HepG2 (cell line): ENCODE results near the gene HEXD. TPM values are rescaled to one million over a fixed set of nuclear protein-coding genes. Genes with fewer than 3 reads are reported as not detected.
A peak's percentile ranks its signal among the peaks of the same experiment; 100 is the strongest.

Source experiments
- GATAD2A ChIP-seq: IDR thresholded peaks from 2 replicates; pipeline ENCODE4 v1.6.1; 2016
- KAT8 ChIP-seq: IDR thresholded peaks from 2 replicates; pipeline ENCODE4 v1.6.1; 2016; ENCODE audit warnings: missing genetic modification reagents, missing compliant biosample characterization
- NFE2L1 ChIP-seq: sonication (generic); formaldehyde crosslinking; IDR thresholded peaks from 2 replicates; pipeline ENCODE4 v1.4.0; 2020; ENCODE audit warnings: missing genetic modification reagents, mild to moderate bottlenecking, borderline replicate concordance
- SMC3 ChIP-seq: IDR thresholded peaks from 2 replicates; pipeline ENCODE4 v1.6.1; 2011; ENCODE audit warnings: low read length, improper control_type of control experiment
- TAF15 ChIP-seq: fragments of 200-400 bp; formaldehyde crosslinking; IDR thresholded peaks from one replicate; pipeline ENCODE4 v1.6.1; 2018; ENCODE audit warnings: mild to moderate bottlenecking, low read depth, low read length; ENCODE audit not compliant: poor library complexity, severe bottlenecking
- ZNF224 ChIP-seq: sonication (generic); formaldehyde crosslinking; IDR thresholded peaks from 2 replicates; pipeline ENCODE4 v1.5.0; 2020; ENCODE audit warnings: mild to moderate bottlenecking, missing genetic modification reagents
- ZNF253 ChIP-seq: sonication (generic); formaldehyde crosslinking; IDR thresholded peaks from 2 replicates; pipeline ENCODE4 v1.8.0; 2022; ENCODE audit warnings: mild to moderate bottlenecking, missing genetic modification reagents, borderline replicate concordance
- ZNF383 ChIP-seq: sonication (generic); formaldehyde crosslinking; IDR thresholded peaks from 2 replicates; pipeline ENCODE4 v1.4.0; 2020; ENCODE audit warnings: missing genetic modification reagents, mild to moderate bottlenecking, borderline replicate concordance
- ZNF569 ChIP-seq: sonication (generic); formaldehyde crosslinking; IDR thresholded peaks from 2 replicates; pipeline ENCODE4 v1.5.0; 2020; ENCODE audit warnings: mild to moderate bottlenecking, missing genetic modification reagents, moderate library complexity, borderline replicate concordance
- ZNF747 ChIP-seq: sonication (generic); formaldehyde crosslinking; IDR thresholded peaks from 2 replicates; pipeline ENCODE4 v1.8.1; 2023; ENCODE audit warnings: missing genetic modification reagents, mild to moderate bottlenecking, borderline replicate concordance
- polyA plus RNA-seq, 8 experiments: library from polyadenylated mRNA; depleted of rRNA in 3 of 8; stranded (reverse) in 7 of 8; unstranded in 1 of 8; fragments of >200 nt; fragmentation: Illumina TruSeq in 4 of 8; extraction: Trizol in 4 of 8; gene quantifications; 2 replicates each; pipeline versions ENCODE4 v1.2.1 to v1.2.3, GENCODE V29; 2011 to 2016; ENCODE audit warnings: low read depth in 4 of 8, missing spikeins in 1 of 8, mixed read lengths in 1 of 8; ENCODE audit not compliant: insufficient read depth in 1 of 8
- total RNA-seq, 5 experiments: library from RNA; depleted of rRNA; stranded (reverse); fragments of >200 nt; fragmentation: Illumina TruSeq; extraction: Trizol; gene quantifications; 2 replicates each; pipeline ENCODE4 v1.2.3, GENCODE V29; 2016; ENCODE audit warnings: low read depth in 1 of 5
- TF ChIP-seq, protein P1 (sequence below): sonication (generic); formaldehyde crosslinking; IDR thresholded peaks from 2 replicates; pipeline ENCODE4 v1.4.0; 2020; ENCODE audit warnings: missing genetic modification reagents
- TF ChIP-seq, protein P2 (sequence below): sonication (generic); formaldehyde crosslinking; IDR thresholded peaks from 2 replicates; pipeline ENCODE4 v1.4.0; 2020; ENCODE audit warnings: mild to moderate bottlenecking, missing genetic modification reagents
- TF ChIP-seq, protein P3 (sequence below): sonication (generic); formaldehyde crosslinking; IDR thresholded peaks from 2 replicates; pipeline ENCODE4 v1.8.0; 2022; ENCODE audit warnings: mild to moderate bottlenecking, missing genetic modification reagents, borderline replicate concordance
- TF ChIP-seq, protein P4 (sequence below): sonication (generic); IDR thresholded peaks from 2 replicates; pipeline ENCODE4 v1.6.1; 2016; ENCODE audit warnings: low read depth, borderline replicate concordance
- TF ChIP-seq, protein P5 (sequence below): sonication (generic); formaldehyde crosslinking; conservative IDR thresholded peaks from 2 replicates; pipeline ENCODE4 v1.8.0; 2022; ENCODE audit warnings: missing genetic modification reagents
- TF ChIP-seq, protein P6 (sequence below): sonication (generic); formaldehyde crosslinking; IDR thresholded peaks from 2 replicates; pipeline ENCODE4 v1.4.0; 2020; ENCODE audit warnings: missing genetic modification reagents, mild to moderate bottlenecking, borderline replicate concordance

The HEXD gene
- total and polyA plus RNA-seq, 2 of the 13 experiments (the other 11 are each of a cell fraction or from before 2014, with no cell fraction given) = 22.3 to 41.8 TPM

GRCh38 chr17:82376042-82376730, 42.0 kb upstream of the HEXD start (continued):
- TF ChIP-seq NFE2L1 (CRISPR knock-in tag) (no peak), TAF15 (no peak), SMC3 (no peak), ZNF747 (CRISPR knock-in tag) (no peak), ZNF569 (CRISPR knock-in tag) (no peak), ZNF224 (CRISPR knock-in tag) (no peak), ZNF253 (CRISPR knock-in tag) (no peak), ZNF383 (CRISPR knock-in tag) (no peak), KAT8 (CRISPR knock-in tag) (peak; percentile 65; the same call in 1 of the 2 replicates), GATAD2A (CRISPR knock-in tag) (peak; percentile 68)
- TF ChIP-seq, protein P1, sequence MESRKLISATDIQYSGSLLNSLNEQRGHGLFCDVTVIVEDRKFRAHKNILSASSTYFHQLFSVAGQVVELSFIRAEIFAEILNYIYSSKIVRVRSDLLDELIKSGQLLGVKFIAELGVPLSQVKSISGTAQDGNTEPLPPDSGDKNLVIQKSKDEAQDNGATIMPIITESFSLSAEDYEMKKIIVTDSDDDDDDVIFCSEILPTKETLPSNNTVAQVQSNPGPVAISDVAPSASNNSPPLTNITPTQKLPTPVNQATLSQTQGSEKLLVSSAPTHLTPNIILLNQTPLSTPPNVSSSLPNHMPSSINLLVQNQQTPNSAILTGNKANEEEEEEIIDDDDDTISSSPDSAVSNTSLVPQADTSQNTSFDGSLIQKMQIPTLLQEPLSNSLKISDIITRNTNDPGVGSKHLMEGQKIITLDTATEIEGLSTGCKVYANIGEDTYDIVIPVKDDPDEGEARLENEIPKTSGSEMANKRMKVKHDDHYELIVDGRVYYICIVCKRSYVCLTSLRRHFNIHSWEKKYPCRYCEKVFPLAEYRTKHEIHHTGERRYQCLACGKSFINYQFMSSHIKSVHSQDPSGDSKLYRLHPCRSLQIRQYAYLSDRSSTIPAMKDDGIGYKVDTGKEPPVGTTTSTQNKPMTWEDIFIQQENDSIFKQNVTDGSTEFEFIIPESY (CRISPR knock-in tag) = no peak; the same call in 1 of the 2 replicates
- TF ChIP-seq, protein P2, sequence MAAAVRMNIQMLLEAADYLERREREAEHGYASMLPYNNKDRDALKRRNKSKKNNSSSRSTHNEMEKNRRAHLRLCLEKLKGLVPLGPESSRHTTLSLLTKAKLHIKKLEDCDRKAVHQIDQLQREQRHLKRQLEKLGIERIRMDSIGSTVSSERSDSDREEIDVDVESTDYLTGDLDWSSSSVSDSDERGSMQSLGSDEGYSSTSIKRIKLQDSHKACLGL (CRISPR knock-in tag) = no peak
- TF ChIP-seq, protein P3, sequence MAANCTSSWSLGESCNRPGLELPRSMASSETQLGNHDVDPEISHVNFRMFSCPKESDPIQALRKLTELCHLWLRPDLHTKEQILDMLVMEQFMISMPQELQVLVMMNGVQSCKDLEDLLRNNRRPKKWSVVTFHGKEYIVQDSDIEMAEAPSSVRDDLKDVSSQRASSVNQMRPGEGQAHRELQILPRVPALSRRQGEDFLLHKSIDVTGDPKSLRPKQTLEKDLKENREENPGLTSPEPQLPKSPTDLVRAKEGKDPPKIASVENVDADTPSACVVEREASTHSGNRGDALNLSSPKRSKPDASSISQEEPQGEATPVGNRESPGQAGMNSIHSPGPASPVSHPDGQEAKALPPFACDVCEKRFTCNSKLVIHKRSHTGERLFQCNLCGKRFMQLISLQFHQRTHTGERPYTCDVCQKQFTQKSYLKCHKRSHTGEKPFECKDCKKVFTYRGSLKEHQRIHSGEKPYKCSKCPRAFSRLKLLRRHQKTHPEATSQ (CRISPR knock-in tag) = no peak
- TF ChIP-seq, protein P4, sequence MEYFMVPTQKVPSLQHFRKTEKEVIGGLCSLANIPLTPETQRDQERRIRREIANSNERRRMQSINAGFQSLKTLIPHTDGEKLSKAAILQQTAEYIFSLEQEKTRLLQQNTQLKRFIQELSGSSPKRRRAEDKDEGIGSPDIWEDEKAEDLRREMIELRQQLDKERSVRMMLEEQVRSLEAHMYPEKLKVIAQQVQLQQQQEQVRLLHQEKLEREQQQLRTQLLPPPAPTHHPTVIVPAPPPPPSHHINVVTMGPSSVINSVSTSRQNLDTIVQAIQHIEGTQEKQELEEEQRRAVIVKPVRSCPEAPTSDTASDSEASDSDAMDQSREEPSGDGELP = peak; percentile 49; the same call in 1 of the 2 replicates
- TF ChIP-seq, protein P5, sequence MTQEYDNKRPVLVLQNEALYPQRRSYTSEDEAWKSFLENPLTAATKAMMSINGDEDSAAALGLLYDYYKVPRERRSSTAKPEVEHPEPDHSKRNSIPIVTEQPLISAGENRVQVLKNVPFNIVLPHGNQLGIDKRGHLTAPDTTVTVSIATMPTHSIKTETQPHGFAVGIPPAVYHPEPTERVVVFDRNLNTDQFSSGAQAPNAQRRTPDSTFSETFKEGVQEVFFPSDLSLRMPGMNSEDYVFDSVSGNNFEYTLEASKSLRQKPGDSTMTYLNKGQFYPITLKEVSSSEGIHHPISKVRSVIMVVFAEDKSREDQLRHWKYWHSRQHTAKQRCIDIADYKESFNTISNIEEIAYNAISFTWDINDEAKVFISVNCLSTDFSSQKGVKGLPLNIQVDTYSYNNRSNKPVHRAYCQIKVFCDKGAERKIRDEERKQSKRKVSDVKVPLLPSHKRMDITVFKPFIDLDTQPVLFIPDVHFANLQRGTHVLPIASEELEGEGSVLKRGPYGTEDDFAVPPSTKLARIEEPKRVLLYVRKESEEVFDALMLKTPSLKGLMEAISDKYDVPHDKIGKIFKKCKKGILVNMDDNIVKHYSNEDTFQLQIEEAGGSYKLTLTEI (CRISPR knock-in tag) = no peak
- TF ChIP-seq, protein P6, sequence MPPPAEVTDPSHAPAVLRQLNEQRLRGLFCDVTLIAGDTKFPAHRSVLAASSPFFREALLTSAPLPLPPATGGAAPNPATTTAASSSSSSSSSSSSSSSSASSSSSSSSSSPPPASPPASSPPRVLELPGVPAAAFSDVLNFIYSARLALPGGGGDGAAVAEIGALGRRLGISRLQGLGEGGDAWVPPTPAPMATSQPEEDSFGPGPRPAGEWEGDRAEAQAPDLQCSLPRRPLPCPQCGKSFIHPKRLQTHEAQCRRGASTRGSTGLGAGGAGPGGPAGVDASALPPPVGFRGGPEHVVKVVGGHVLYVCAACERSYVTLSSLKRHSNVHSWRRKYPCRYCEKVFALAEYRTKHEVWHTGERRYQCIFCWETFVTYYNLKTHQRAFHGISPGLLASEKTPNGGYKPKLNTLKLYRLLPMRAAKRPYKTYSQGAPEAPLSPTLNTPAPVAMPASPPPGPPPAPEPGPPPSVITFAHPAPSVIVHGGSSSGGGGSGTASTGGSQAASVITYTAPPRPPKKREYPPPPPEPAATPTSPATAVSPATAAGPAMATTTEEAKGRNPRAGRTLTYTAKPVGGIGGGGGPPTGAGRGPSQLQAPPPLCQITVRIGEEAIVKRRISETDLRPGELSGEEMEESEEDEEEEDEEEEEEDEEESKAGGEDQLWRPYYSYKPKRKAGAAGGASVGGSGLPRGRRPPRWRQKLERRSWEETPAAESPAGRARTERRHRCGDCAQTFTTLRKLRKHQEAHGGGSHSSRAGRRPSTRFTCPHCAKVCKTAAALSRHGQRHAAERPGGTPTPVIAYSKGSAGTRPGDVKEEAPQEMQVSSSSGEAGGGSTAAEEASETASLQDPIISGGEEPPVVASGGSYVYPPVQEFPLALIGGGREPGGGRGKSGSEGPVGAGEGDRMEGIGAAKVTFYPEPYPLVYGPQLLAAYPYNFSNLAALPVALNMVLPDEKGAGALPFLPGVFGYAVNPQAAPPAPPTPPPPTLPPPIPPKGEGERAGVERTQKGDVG = peak; percentile 10; the same call in 1 of the 2 replicates
